Neutrophil (primary cell): Measurements from ENCODE around the gene SCTR.

Experiments
- H3K27ac ChIP-seq: fragments of 200-600 bp; sonication (generic); 2 replicates; pipeline ENCODE4 v1.5.1; 2016; ENCODE audit warnings: mild to moderate bottlenecking, moderate library complexity
- H3K27me3 ChIP-seq: fragments of 200-600 bp; sonication (generic); 2 replicates; pipeline ENCODE4 v1.6.0; 2016; ENCODE audit warnings: mild to moderate bottlenecking
- H3K36me3 ChIP-seq: fragments of 200-600 bp; sonication (generic); 2 replicates; pipeline ENCODE4 v1.5.1; 2017
- H3K4me1 ChIP-seq, 2 experiments: fragments of 200-600 bp in 1 of 2; sonication (generic) in 1 of 2; 1 replicate in 1 of 2; 2 replicates in 1 of 2; pipeline versions ENCODE4 v1.5.1 to v1.6.1; 2013 to 2016; ENCODE audit warnings: low read depth in 1 of 2, low read length in 1 of 2, mild to moderate bottlenecking in 1 of 2, moderate library complexity in 1 of 2; ENCODE audit not compliant: control insufficient read depth in 1 of 2, insufficient read depth in 1 of 2
- H3K4me3 ChIP-seq, 2 experiments: fragments of 200-600 bp in 1 of 2; sonication (generic) in 1 of 2; 1 replicate in 1 of 2; 2 replicates in 1 of 2; pipeline ENCODE4 v1.5.1; 2013 to 2016; ENCODE audit warnings: low read depth in 1 of 2, low read length in 1 of 2, mild to moderate bottlenecking in 1 of 2, moderate library complexity in 1 of 2
- H3K9me3 ChIP-seq: fragments of 200-600 bp; sonication (generic); 2 replicates; pipeline ENCODE4 v1.5.1; 2016
- CTCF ChIP-seq: fragments of 200-600 bp; sonication (generic); IDR thresholded peaks from 2 replicates; pipeline ENCODE4 v1.5.1; 2016; ENCODE audit warnings: antibody characterized with exemption

Gene SCTR

GRCh38 chr2:119440501-119440870 is 83.8 kb downstream of the SCTR start:
- no peak overlapping the region for H3K4me3 ChIP-seq
- TF ChIP-seq CTCF, result no peak
- no peaks in the 10 kb centered on the region for H3K9me3 ChIP-seq
- no peak overlapping the region for H3K27ac ChIP-seq
- no peaks in the 10 kb centered on the region for H3K4me1 ChIP-seq
- no peaks in the 10 kb centered on the region for H3K36me3 ChIP-seq
- no peaks in the 10 kb centered on the region for H3K27me3 ChIP-seq

GRCh38 chr2:119439574-119440500 is 84.4 kb downstream of the SCTR start:
- TF ChIP-seq CTCF, result no peak
- Histone ChIP-seq H3K4me1 (no peaks in the 10 kb centered on the region), H3K4me3 (no peak overlapping the region), H3K9me3 (no peaks in the 10 kb centered on the region), H3K27ac (no peak overlapping the region), H3K27me3 (no peaks in the 10 kb centered on the region), H3K36me3 (no peaks in the 10 kb centered on the region)

DNA sequence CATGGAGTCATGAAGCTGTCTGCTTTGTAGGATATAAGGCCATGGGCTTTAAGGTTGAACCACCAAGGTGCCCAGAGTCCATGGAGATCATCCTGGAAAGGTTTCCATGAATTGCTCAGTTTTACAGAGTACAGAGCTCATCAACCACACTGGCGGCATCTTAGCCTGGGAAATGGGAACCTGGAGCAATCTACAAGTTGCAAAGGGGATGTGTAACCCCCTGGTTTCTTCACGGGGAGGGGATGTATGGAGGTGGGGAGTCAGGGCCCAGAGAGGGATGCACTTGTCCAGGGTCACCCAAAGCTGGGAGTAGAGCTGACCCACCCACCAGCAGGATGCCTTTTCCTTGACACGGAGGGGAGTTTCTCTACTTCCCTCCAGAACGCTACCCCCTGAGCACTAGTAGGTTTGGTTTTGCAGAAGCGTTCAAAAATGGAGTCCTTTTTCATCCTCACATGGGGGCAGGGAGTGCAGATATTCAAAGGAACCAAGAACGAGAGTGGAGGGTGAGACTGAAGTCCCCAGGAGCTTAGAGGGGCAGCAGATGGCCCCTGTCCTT is 85.5 kb downstream of the SCTR start:
- Histone ChIP-seq H3K36me3 (no peaks in the 10 kb centered on the region), H3K27me3 (peaks cover 10% of the 10 kb centered on the region), H3K9me3 (no peaks in the 10 kb centered on the region), H3K27ac (no peak overlapping the region), H3K4me3 (no peak overlapping the region), H3K4me1 (no peaks in the 10 kb centered on the region)
- no peak for TF ChIP-seq CTCF

- no peak overlapping the region for H3K4me3 ChIP-seq
- H3K36me3 ChIP-seq, result no peaks in the 10 kb centered on the region
- H3K4me1 ChIP-seq, result no peaks in the 10 kb centered on the region
- no peak for TF ChIP-seq CTCF
- no peaks in the 10 kb centered on the region for H3K9me3 ChIP-seq
- H3K27ac ChIP-seq, result no peak overlapping the region
- peaks cover 16% of the 10 kb centered on the region for H3K27me3 ChIP-seq
Measured at GRCh38 chr2:119438128-119438656, 86.1 kb downstream of the SCTR start.

DNA sequence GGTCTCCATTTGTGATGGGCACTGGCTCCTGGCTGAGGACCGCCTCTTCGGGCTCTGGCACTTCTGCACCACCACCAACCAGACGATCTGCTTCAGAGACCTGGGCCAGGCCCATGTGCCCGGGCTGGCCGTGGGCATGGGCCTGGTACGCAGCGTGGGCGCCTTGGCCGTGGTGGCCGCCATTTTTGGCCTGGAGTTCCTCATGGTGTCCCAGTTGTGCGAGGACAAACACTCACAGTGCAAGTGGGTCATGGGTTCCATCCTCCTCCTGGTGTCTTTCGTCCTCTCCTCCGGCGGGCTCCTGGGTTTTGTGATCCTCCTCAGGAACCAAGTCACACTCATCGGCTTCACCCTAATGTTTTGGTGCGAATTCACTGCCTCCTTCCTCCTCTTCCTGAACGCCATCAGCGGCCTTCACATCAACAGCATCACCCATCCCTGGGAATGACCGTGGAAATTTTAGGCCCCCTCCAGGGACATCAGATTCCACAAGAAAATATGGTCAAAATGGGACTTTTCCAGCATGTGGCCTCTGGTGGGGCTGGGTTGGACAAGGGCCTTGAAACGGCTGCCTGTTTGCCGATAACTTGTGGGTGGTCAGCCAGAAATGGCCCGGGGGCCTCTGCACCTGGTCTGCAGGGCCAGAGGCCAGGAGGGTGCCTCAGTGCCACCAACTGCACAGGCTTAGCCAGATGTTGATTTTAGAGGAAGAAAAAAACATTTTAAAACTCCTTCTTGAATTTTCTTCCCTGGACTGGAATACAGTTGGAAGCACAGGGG is 87.1 kb downstream of the SCTR start:
- H3K4me1 ChIP-seq, result peaks cover 2 to 3% of the 10 kb centered on the region in 2 experiments
- no peaks in the 10 kb centered on the region for H3K36me3 ChIP-seq
- H3K4me3 ChIP-seq, result no peak overlapping the region
- no peaks in the 10 kb centered on the region for H3K9me3 ChIP-seq
- no peak overlapping the region for H3K27ac ChIP-seq
- H3K27me3 ChIP-seq, result peaks cover 26% of the 10 kb centered on the region
- TF ChIP-seq CTCF, result no peak
